BLaER1 (cell line): ENCODE data around the gene SERHL2.
A peak's percentile ranks its signal among the peaks of the same experiment; 100 is the strongest.
"Not testable (repeated sequence)": the region's sequence is repeated elsewhere in the genome, so short reads cannot be mapped to it uniquely, and the experiment has no call there.

ENCODE experiments used
- H3K27ac ChIP-seq: shearing (Covaris generic); formaldehyde crosslinking; 2 replicates; pipeline ENCODE4 v1.8.1; 2022
- H3K27me3 ChIP-seq: shearing (Covaris generic); formaldehyde crosslinking; 2 replicates; pipeline ENCODE4 v1.8.1; 2022
- H3K36me3 ChIP-seq: shearing (Covaris generic); formaldehyde crosslinking; 2 replicates; pipeline ENCODE4 v1.8.1; 2022
- H3K4me1 ChIP-seq: shearing (Covaris generic); formaldehyde crosslinking; 2 replicates; pipeline ENCODE4 v1.8.1; 2022
- H3K4me2 ChIP-seq: shearing (Covaris generic); formaldehyde crosslinking; 2 replicates; pipeline ENCODE4 v1.8.1; 2022
- H3K4me3 ChIP-seq: shearing (Covaris generic); formaldehyde crosslinking; 2 replicates; pipeline ENCODE4 v1.8.1; 2022
- H3K9ac ChIP-seq: shearing (Covaris generic); formaldehyde crosslinking; 2 replicates; pipeline ENCODE4 v1.8.1; 2022
- H3K9me3 ChIP-seq: shearing (Covaris generic); formaldehyde crosslinking; 2 replicates; pipeline ENCODE4 v1.8.1; 2022
- H4K20me1 ChIP-seq: shearing (Covaris generic); formaldehyde crosslinking; 2 replicates; pipeline ENCODE4 v1.8.1; 2022
- Cebpa-rat ChIP-seq: shearing (Covaris generic); IDR thresholded peaks from 2 replicates; pipeline ENCODE4 v1.8.1; 2022

Gene SERHL2

GRCh38 chr22:42544686-42545085, 9.1 kb upstream of the SERHL2 start:
- no peaks in the 10 kb centered on the region for H3K36me3 ChIP-seq
- H3K9ac ChIP-seq = no peak overlapping the region
- no peaks in the 10 kb centered on the region for H4K20me1 ChIP-seq
- no peak overlapping the region for H3K4me3 ChIP-seq
- no peak for TF ChIP-seq Cebpa-rat
- H3K4me1 ChIP-seq = no peaks in the 10 kb centered on the region
- H3K4me2 ChIP-seq = no peak overlapping the region
- no peaks in the 10 kb centered on the region for H3K9me3 ChIP-seq
- H3K27me3 ChIP-seq = no peaks in the 10 kb centered on the region
- no peak overlapping the region for H3K27ac ChIP-seq

- no peak overlapping the region for H3K9ac ChIP-seq
These were observed 6.2 kb upstream of the SERHL2 start for GRCh38 chr22:42547562-42547961.

GRCh38 chr22:42548126-42548525, 5.6 kb upstream of the SERHL2 start:
- peaks cover 28% of the 10 kb centered on the region for H3K4me1 ChIP-seq
- H3K27ac ChIP-seq, H3K4me3 ChIP-seq: not testable (repeated sequence)

More at GRCh38 chr22:42547562-42547961, 6.2 kb upstream of the SERHL2 start:
- H3K27ac ChIP-seq = no peak overlapping the region
- H3K4me3 ChIP-seq = no peak overlapping the region
- no peaks in the 10 kb centered on the region for H3K36me3 ChIP-seq
- no peaks in the 10 kb centered on the region for H3K27me3 ChIP-seq
- no peak for TF ChIP-seq Cebpa-rat
- H3K4me2 ChIP-seq = no peak overlapping the region
- no peaks in the 10 kb centered on the region for H3K9me3 ChIP-seq
- H4K20me1 ChIP-seq = no peaks in the 10 kb centered on the region
- peaks cover 23% of the 10 kb centered on the region for H3K4me1 ChIP-seq

GRCh38 chr22:42548597-42549330, 5.0 kb upstream of the SERHL2 start:
- Histone ChIP-seq H3K27me3 (no peaks in the 10 kb centered on the region), H3K4me3 (no peak overlapping the region), H3K4me2 (no peak overlapping the region), H3K9me3 (no peaks in the 10 kb centered on the region), H3K4me1 (peaks cover 32% of the 10 kb centered on the region), H4K20me1 (no peaks in the 10 kb centered on the region), H3K9ac (no peak overlapping the region), H3K27ac (no peak overlapping the region), H3K36me3 (no peaks in the 10 kb centered on the region)
- TF ChIP-seq Cebpa-rat = no peak

More at GRCh38 chr22:42548126-42548525, 5.6 kb upstream of the SERHL2 start:
- H3K27me3 ChIP-seq, H4K20me1 ChIP-seq, H3K9ac ChIP-seq, H3K9me3 ChIP-seq, H3K36me3 ChIP-seq, H3K4me2 ChIP-seq: not testable (repeated sequence)

GRCh38 chr22:42549331-42550060, 4.3 kb upstream of the SERHL2 start:
- no peak overlapping the region for H3K4me3 ChIP-seq
- H3K4me2 ChIP-seq = no peak overlapping the region
- no peaks in the 10 kb centered on the region for H4K20me1 ChIP-seq
- TF ChIP-seq Cebpa-rat = no peak
- no peaks in the 10 kb centered on the region for H3K27me3 ChIP-seq
- H3K36me3 ChIP-seq = no peaks in the 10 kb centered on the region
- H3K9me3 ChIP-seq = no peaks in the 10 kb centered on the region
- H3K4me1 ChIP-seq = peaks cover 40% of the 10 kb centered on the region
- no peak overlapping the region for H3K27ac ChIP-seq
- no peak overlapping the region for H3K9ac ChIP-seq

- Histone ChIP-seq H3K4me1 (peaks cover 40% of the 10 kb centered on the region), H3K4me2 (peak overlapping the region; percentile 99), H3K27ac (0 out of 2 replicates have a peak overlapping the region, but pooled peaks have one; percentile 78)
- H3K36me3 ChIP-seq, H4K20me1 ChIP-seq, H3K27me3 ChIP-seq, H3K4me3 ChIP-seq, H3K9me3 ChIP-seq, H3K9ac ChIP-seq: not testable (repeated sequence)
These were observed 1.5 kb upstream of the SERHL2 start for GRCh38 chr22:42552294-42552647.

- Histone ChIP-seq H3K4me3 (no peak overlapping the region), H4K20me1 (0 out of 2 replicates have a peak, but pooled peaks cover 11% of the 10 kb centered on the region), H3K9ac (no peak overlapping the region), H3K27me3 (no peaks in the 10 kb centered on the region), H3K4me2 (0 out of 2 replicates have a peak overlapping the region, but pooled peaks have one; percentile 5), H3K36me3 (peaks cover 9% of the 10 kb centered on the region), H3K27ac (no peak overlapping the region), H3K4me1 (peaks cover 37% of the 10 kb centered on the region), H3K9me3 (peaks cover 2% of the 10 kb centered on the region; the same call in 1 of the 2 replicates)
- no peak for TF ChIP-seq Cebpa-rat
These were observed 6.6 kb downstream of the SERHL2 start for GRCh38 chr22:42560381-42560780.

- no peak overlapping the region for H3K4me3 ChIP-seq
- H3K27me3 ChIP-seq = no peaks in the 10 kb centered on the region
- H3K4me2 ChIP-seq = 0 out of 2 replicates have a peak overlapping the region, but pooled peaks have one; percentile 5
- H3K9ac ChIP-seq = no peak overlapping the region
- H3K36me3 ChIP-seq = peaks cover 13% of the 10 kb centered on the region
- peaks cover 37% of the 10 kb centered on the region for H3K4me1 ChIP-seq
- TF ChIP-seq Cebpa-rat = no peak
- no peak overlapping the region for H3K27ac ChIP-seq
- 0 out of 2 replicates have a peak, but pooled peaks cover 11% of the 10 kb centered on the region for H4K20me1 ChIP-seq
- peaks cover 6% of the 10 kb centered on the region; the same call in 1 of the 2 replicates for H3K9me3 ChIP-seq
These were observed 7.0 kb downstream of the SERHL2 start for GRCh38 chr22:42560781-42561180.

- Histone ChIP-seq H3K4me3 (no peak overlapping the region), H3K36me3 (peaks cover 20% of the 10 kb centered on the region), H3K4me1 (peaks cover 37% of the 10 kb centered on the region), H4K20me1 (0 out of 2 replicates have a peak, but pooled peaks cover 11% of the 10 kb centered on the region), H3K27me3 (no peaks in the 10 kb centered on the region), H3K4me2 (peak overlapping the region; percentile 73), H3K9me3 (peaks cover 10% of the 10 kb centered on the region; the same call in 1 of the 2 replicates), H3K9ac (peak overlapping the region; percentile 35; the same call in 1 of the 2 replicates), H3K27ac (peak overlapping the region; percentile 29; the same call in 1 of the 2 replicates)
- TF ChIP-seq Cebpa-rat = no peak
These were observed 8.1 kb downstream of the SERHL2 start for GRCh38 chr22:42561856-42562255.

- Histone ChIP-seq H3K36me3 (peaks cover 20% of the 10 kb centered on the region), H4K20me1 (0 out of 2 replicates have a peak, but pooled peaks cover 11% of the 10 kb centered on the region), H3K9ac (peak overlapping the region; percentile 12; the same call in 1 of the 2 replicates), H3K9me3 (peaks cover 10% of the 10 kb centered on the region; the same call in 1 of the 2 replicates), H3K4me3 (no peak overlapping the region), H3K4me2 (peak overlapping the region; percentile 73), H3K27me3 (no peaks in the 10 kb centered on the region), H3K27ac (peak overlapping the region; percentile 29; the same call in 1 of the 2 replicates), H3K4me1 (peaks cover 37% of the 10 kb centered on the region)
- TF ChIP-seq Cebpa-rat = no peak
These were observed 8.5 kb downstream of the SERHL2 start for GRCh38 chr22:42562279-42562678.
